ENCODE data around the gene CSRP1. TPM values are rescaled to one million over a fixed set of nuclear protein-coding genes. Genes with fewer than 3 reads are reported as not detected.

The CSRP1 gene
- total RNA-seq = 100 to 1,000 TPM; 316 to 386 TPM

GRCh38 chr1:201506557-201507359 lies at the start of gene CSRP1:
Gene CSRP1 (minus strand): TSS chr1:201507123. CDS start chr1:201496303, 10,820 bp downstream.

GRCh38 chr1:201538612-201539551 lies 32.0 kb upstream of the CSRP1 start, which contains the start of gene NAV1:
Gene NAV1 (plus strand): TSS chr1:201539127. CDS start chr1:201622885, 83,758 bp downstream.

GRCh38 chr1:201468844-201469644 lies 37.9 kb downstream of the CSRP1 start, which contains the start of gene PHLDA3:
Gene PHLDA3 (minus strand): TSS chr1:201469188. CDS start chr1:201468786, 402 bp downstream.

Other genes with a start within 250 kb of the CSRP1 start
- 1 to 10 TPM in 1 of 2 donors, under 1 TPM in 1; 1.00 to 1.0 TPM for gene PKP1, start 223.6 kb downstream of the CSRP1 start, total RNA-seq
- gene TNNT2, start 129.4 kb downstream of the CSRP1 start, total RNA-seq = under 1 TPM in 1 of 2 donors, not detected in 1; under 0.01 TPM
- under 1 TPM in 1 of 2 donors, not detected in 1; 0.34 TPM for gene LAD1, start 107.8 kb downstream of the CSRP1 start, total RNA-seq
- not detected for gene TNNI1, start 85.4 kb downstream of the CSRP1 start, total RNA-seq
- gene PHLDA3, start 37.9 kb downstream of the CSRP1 start, total RNA-seq = 10 to 100 TPM; 23.7 to 40.6 TPM
- gene NAV1, start 32.0 kb upstream of the CSRP1 start, total RNA-seq = 10 to 100 TPM; 16.3 to 18.6 TPM

Measured in melanocyte of skin (primary cell).